H9 (cell line): ENCODE results near the gene TMCC1. TPM values are rescaled to one million over a fixed set of nuclear protein-coding genes. Genes with fewer than 3 reads are reported as not detected.
A peak's percentile ranks its signal among the peaks of the same experiment; 100 is the strongest.

Source experiments
- DNase-seq: peaks from one replicate; pipeline ENCODE4 v3.0.0-alpha.2; 2017
- H2AFZ ChIP-seq: one replicate; pipeline ENCODE4 v1.6.1; 2013; ENCODE audit warnings: mild to moderate bottlenecking, low read length, control low read depth, moderate library complexity
- H2AK5ac ChIP-seq: 2 replicates; pipeline ENCODE4 v1.6.1; 2013; ENCODE audit warnings: low read length, control low read depth, mixed read lengths; ENCODE audit not compliant: insufficient read length
- H2BK120ac ChIP-seq: one replicate; pipeline ENCODE4 v1.6.1; 2013; ENCODE audit warnings: low read depth, mild to moderate bottlenecking, low read length, control low read depth, inconsistent platforms; ENCODE audit not compliant: poor library complexity, severe bottlenecking
- H2BK12ac ChIP-seq: 2 replicates; pipeline ENCODE4 v1.6.1; 2013; ENCODE audit warnings: low read length, control low read depth, mixed read lengths, low read depth; ENCODE audit not compliant: insufficient read length
- H2BK15ac ChIP-seq: 2 replicates; pipeline ENCODE4 v1.6.1; 2013; ENCODE audit warnings: low read depth, low read length, control low read depth
- H2BK20ac ChIP-seq: one replicate; pipeline ENCODE4 v1.6.1; 2013; ENCODE audit warnings: low read depth, mild to moderate bottlenecking, low read length, control low read depth, inconsistent platforms; ENCODE audit not compliant: poor library complexity, severe bottlenecking
- H2BK5ac ChIP-seq: 2 replicates; pipeline ENCODE4 v1.6.1; 2013; ENCODE audit warnings: low read length, control low read depth, mixed read lengths; ENCODE audit not compliant: insufficient read length
- H3K14ac ChIP-seq: 2 replicates; pipeline ENCODE4 v1.6.1; 2013; ENCODE audit warnings: low read length, control low read depth; ENCODE audit not compliant: insufficient read depth
- H3K18ac ChIP-seq: 2 replicates; pipeline ENCODE4 v1.6.1; 2013; ENCODE audit warnings: low read depth, mild to moderate bottlenecking, mixed read lengths, low read length, control low read depth; ENCODE audit not compliant: insufficient read length
- H3K23ac ChIP-seq: 2 replicates; pipeline ENCODE4 v1.6.1; 2013; ENCODE audit warnings: low read length, control low read depth, mixed read lengths, low read depth; ENCODE audit not compliant: insufficient read length
- H3K23me2 ChIP-seq: 2 replicates; pipeline ENCODE4 v1.6.1; 2013; ENCODE audit warnings: low read depth, mild to moderate bottlenecking, mixed read lengths, low read length, control low read depth; ENCODE audit not compliant: insufficient read length, poor library complexity, severe bottlenecking
- H3K27ac ChIP-seq: 2 replicates; pipeline ENCODE4 v1.5.1; 2013; ENCODE audit warnings: low read length, control low read depth, mixed read lengths, low read depth; ENCODE audit not compliant: insufficient read length
- H3K27me3 ChIP-seq: 2 replicates; pipeline ENCODE4 v1.6.1; 2013; ENCODE audit warnings: low read length, control low read depth, inconsistent platforms; ENCODE audit not compliant: insufficient read depth
- H3K4ac ChIP-seq: 2 replicates; pipeline ENCODE4 v1.6.1; 2013; ENCODE audit warnings: low read depth, mild to moderate bottlenecking, control low read depth, inconsistent platforms, low read length, moderate library complexity
- H3K4me1 ChIP-seq: 2 replicates; pipeline ENCODE4 v1.6.1; 2013; ENCODE audit warnings: low read length, control low read depth, inconsistent platforms; ENCODE audit not compliant: insufficient read depth
- H3K4me2 ChIP-seq: 2 replicates; pipeline ENCODE4 v1.6.1; 2013; ENCODE audit warnings: low read length, control low read depth, mixed read lengths; ENCODE audit not compliant: insufficient read length, insufficient read depth
- H3K56ac ChIP-seq: 2 replicates; pipeline ENCODE4 v1.6.1; 2013; ENCODE audit warnings: low read depth, mild to moderate bottlenecking, mixed read lengths, low read length, control low read depth; ENCODE audit not compliant: insufficient read length
- H3K79me1 ChIP-seq: 2 replicates; pipeline ENCODE4 v1.6.1; 2013; ENCODE audit warnings: low read depth, mild to moderate bottlenecking, moderate library complexity, low read length, control low read depth, inconsistent platforms; ENCODE audit not compliant: insufficient read depth, poor library complexity, severe bottlenecking
- H3K79me2 ChIP-seq: 2 replicates; pipeline ENCODE4 v1.6.1; 2013; ENCODE audit warnings: low read length, control low read depth, inconsistent platforms; ENCODE audit not compliant: insufficient read depth
- H3K9ac ChIP-seq: 2 replicates; pipeline ENCODE4 v1.6.1; 2013; ENCODE audit warnings: low read length, control low read depth, mixed read lengths; ENCODE audit not compliant: insufficient read length; ENCODE audit errors: extremely low read depth
- H3K9me3 ChIP-seq: one replicate; pipeline ENCODE4 v1.6.1; 2013; ENCODE audit warnings: low read depth, low read length, inconsistent platforms; ENCODE audit not compliant: control insufficient read depth
- H3T11ph ChIP-seq: one replicate; pipeline ENCODE4 v1.6.1; 2013; ENCODE audit warnings: mild to moderate bottlenecking, low read length, control low read depth, inconsistent platforms
- H4K20me1 ChIP-seq: one replicate; pipeline ENCODE4 v1.6.1; 2013; ENCODE audit not compliant: control insufficient read depth, insufficient read length, insufficient read depth
- H4K5ac ChIP-seq: 2 replicates; pipeline ENCODE4 v1.6.1; 2013; ENCODE audit warnings: low read depth, mild to moderate bottlenecking, mixed read lengths, low read length, control low read depth; ENCODE audit not compliant: insufficient read length
- H4K8ac ChIP-seq: replicated peaks from 2 replicates; pipeline ENCODE4 v1.6.1; 2013; ENCODE audit warnings: low read length, control low read depth, mixed read lengths, low read depth; ENCODE audit not compliant: insufficient read length
- H4K91ac ChIP-seq: 2 replicates; pipeline ENCODE4 v1.6.1; 2013; ENCODE audit warnings: low read depth, mild to moderate bottlenecking, moderate library complexity, mixed read lengths, low read length, control low read depth; ENCODE audit not compliant: insufficient read length
- H3K27ac Mint-ChIP-seq, 3 experiments: 2 replicates in 2 of 3; 3 replicates in 1 of 3; pipeline ENCODE4 v1.8.0; 2020 to 2021; ENCODE audit warnings: mixed read lengths in 3 of 3, mild to moderate bottlenecking in 1 of 3, moderate library complexity in 1 of 3
- H3K27me3 Mint-ChIP-seq: 2 replicates; pipeline ENCODE4 v1.8.0; 2021; ENCODE audit warnings: low read depth, mild to moderate bottlenecking, moderate library complexity, mixed read lengths
- H3K36me3 Mint-ChIP-seq, 3 experiments: 2 replicates in 2 of 3; 3 replicates in 1 of 3; pipeline ENCODE4 v1.8.0; 2020 to 2021; ENCODE audit warnings: low read depth in 3 of 3, mixed read lengths in 3 of 3; ENCODE audit not compliant: insufficient read depth in 1 of 3
- H3K4me1 Mint-ChIP-seq, 2 experiments: 2 replicates each; pipeline ENCODE4 v1.8.0; 2020; ENCODE audit warnings: mixed read lengths in 2 of 2
- H3K4me3 Mint-ChIP-seq, 2 experiments: 2 replicates in 1 of 2; 3 replicates in 1 of 2; pipeline ENCODE4 v1.8.0; 2020 to 2021; ENCODE audit warnings: mild to moderate bottlenecking in 2 of 2, mixed read lengths in 2 of 2, moderate library complexity in 1 of 2
- H3K9me3 Mint-ChIP-seq, 2 experiments: 2 replicates in 1 of 2; 3 replicates in 1 of 2; pipeline ENCODE4 v1.8.0; 2020; ENCODE audit warnings: mild to moderate bottlenecking in 2 of 2, mixed read lengths in 2 of 2, moderate library complexity in 1 of 2
- WGBS: extraction: QIAGEN DNeasy Blood & Tissue Kit; methylation state at CpG from one replicate; pipeline ENCODE4 v1.1.7; 2013; ENCODE audit warnings: missing lambda C conversion rate, low lambda C conversion rate, mixed read lengths; ENCODE audit not compliant: insufficient read length; ENCODE audit errors: extremely low coverage; 5-methylcytosine and 5-hydroxymethylcytosine counted together
- total RNA-seq: library from RNA; stranded (reverse); gene quantifications from 2 replicates; pipeline ENCODE4 v1.2.1, GENCODE V29; 2021
- TF ChIP-seq, protein P1 (sequence below): fragments of 200-600 bp; sonication (generic); conservative IDR thresholded peaks from 3 replicates; pipeline ENCODE4 v1.8.0; 2021; ENCODE audit warnings: antibody characterized with exemption, mild to moderate bottlenecking

The TMCC1 gene
- total RNA-seq, 1 experiment from 2014 or later, result 24.4 TPM

DNA sequence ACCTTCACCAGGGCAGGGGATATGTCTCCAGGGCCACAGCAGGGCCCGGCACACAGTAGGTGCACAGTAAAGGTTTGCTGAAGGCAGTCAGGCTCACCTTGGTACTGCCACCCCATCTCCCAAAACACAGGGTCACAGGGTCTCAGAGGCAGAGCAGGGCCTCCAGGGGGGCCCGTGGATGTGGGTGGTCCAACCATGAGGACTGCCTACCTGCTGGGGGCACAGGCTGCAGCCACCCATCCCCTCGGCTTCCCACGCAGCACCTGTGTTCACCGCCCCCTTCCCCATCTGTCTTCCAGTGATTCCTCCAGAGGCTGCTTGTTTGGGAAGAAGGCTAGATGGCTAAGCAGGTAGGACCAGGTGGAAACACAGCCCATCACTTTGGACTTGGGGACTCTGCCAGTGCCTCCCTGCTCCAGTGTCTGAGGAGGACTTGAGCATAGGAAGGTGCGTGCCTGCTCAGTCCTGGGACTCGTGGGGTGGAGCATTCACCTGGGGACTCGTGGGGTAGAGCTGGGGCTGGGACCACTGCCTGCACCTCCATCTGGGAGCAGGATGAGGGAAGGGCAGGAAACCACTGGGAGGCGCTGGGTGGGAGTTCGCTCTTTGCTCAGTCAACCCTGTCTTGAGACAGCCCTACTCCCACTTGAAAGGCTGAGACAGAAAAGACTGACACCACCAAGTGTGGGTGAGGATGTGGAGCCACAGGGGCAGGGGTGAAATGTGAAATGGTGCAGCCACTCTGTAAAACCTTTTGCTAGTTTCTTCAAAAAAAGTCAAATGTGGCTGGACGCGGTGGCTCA is 268.2 kb downstream of the TMCC1 start:
- H4K5ac ChIP-seq, result no peak overlapping the region
- H2AK5ac ChIP-seq, result no peak overlapping the region
- H4K8ac ChIP-seq, result no peak overlapping the region
- no peak overlapping the region for H3K18ac ChIP-seq
- H3K56ac ChIP-seq, result no peak overlapping the region
- no peak overlapping the region for H3K4ac ChIP-seq
- H2BK120ac ChIP-seq, result no peak overlapping the region
- H3K79me1 ChIP-seq, result no peaks in the 10 kb centered on the region
- H3K9ac ChIP-seq, result no peak overlapping the region
- H3K36me3 Mint-ChIP-seq, result no peaks in the 10 kb centered on the region; a peak in 1 of 7 replicates
- H3K9me3 Mint-ChIP-seq, result no peaks in the 10 kb centered on the region
- no peak overlapping the region for H4K91ac ChIP-seq
- no peak overlapping the region for H2BK12ac ChIP-seq
- H2BK15ac ChIP-seq, result no peak overlapping the region
- H3K27ac Mint-ChIP-seq, result peak overlapping the region in 1 of 3 experiments; percentile 74; a peak in 1 of 7 replicates
- H3T11ph ChIP-seq, result no peak overlapping the region
- TF ChIP-seq, protein P1, sequence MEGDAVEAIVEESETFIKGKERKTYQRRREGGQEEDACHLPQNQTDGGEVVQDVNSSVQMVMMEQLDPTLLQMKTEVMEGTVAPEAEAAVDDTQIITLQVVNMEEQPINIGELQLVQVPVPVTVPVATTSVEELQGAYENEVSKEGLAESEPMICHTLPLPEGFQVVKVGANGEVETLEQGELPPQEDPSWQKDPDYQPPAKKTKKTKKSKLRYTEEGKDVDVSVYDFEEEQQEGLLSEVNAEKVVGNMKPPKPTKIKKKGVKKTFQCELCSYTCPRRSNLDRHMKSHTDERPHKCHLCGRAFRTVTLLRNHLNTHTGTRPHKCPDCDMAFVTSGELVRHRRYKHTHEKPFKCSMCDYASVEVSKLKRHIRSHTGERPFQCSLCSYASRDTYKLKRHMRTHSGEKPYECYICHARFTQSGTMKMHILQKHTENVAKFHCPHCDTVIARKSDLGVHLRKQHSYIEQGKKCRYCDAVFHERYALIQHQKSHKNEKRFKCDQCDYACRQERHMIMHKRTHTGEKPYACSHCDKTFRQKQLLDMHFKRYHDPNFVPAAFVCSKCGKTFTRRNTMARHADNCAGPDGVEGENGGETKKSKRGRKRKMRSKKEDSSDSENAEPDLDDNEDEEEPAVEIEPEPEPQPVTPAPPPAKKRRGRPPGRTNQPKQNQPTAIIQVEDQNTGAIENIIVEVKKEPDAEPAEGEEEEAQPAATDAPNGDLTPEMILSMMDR, result peak; percentile 56
- no peak overlapping the region for H2AFZ ChIP-seq
- H2BK20ac ChIP-seq, result no peak overlapping the region
- H3K27ac ChIP-seq, result no peak overlapping the region
- WGBS, result no CpG with 5 or more reads among the region's 12 CpGs
- no peaks in the 10 kb centered on the region for H3K9me3 ChIP-seq
- H3K27me3 ChIP-seq, result no peaks in the 10 kb centered on the region
- H3K4me3 Mint-ChIP-seq, result peak overlapping the region; percentile 12 to 35; a peak in 1 of 5 replicates
- H3K4me1 Mint-ChIP-seq, result peaks cover 20 to 32% of the 10 kb centered on the region in 2 experiments
- H3K27me3 Mint-ChIP-seq, result no peaks in the 10 kb centered on the region
- H3K4me2 ChIP-seq, result no peak overlapping the region
- H3K23ac ChIP-seq, result no peak overlapping the region
- H4K20me1 ChIP-seq, result no peaks in the 10 kb centered on the region
- peaks cover 8% of the 10 kb centered on the region for H3K23me2 ChIP-seq
- peak; percentile 78 for DNase-seq
- H3K14ac ChIP-seq, result no peak overlapping the region
- H2BK5ac ChIP-seq, result no peak overlapping the region
- H3K4me1 ChIP-seq, result peaks cover 6% of the 10 kb centered on the region; the same call in 1 of the 2 replicates
- no peaks in the 10 kb centered on the region for H3K79me2 ChIP-seq
